Stimulated activated CD8-positive, alpha-beta memory T cell treated with anti-CD3 and anti-CD28 coated beads, Interleukin-7, amount 100 ng/mL, for 24 hours (primary cell): ENCODE data around the gene C2orf76.
A peak's percentile ranks its signal among the peaks of the same experiment; 100 is the strongest.
"Not testable (repeated sequence)": the region's sequence is repeated elsewhere in the genome, so short reads cannot be mapped to it uniquely, and the experiment has no call there.

Experiments
- DNase-seq: peaks from one replicate; pipeline ENCODE4 v3.0.0-alpha.2; 2020; ENCODE audit warnings: low read depth

C2orf76 gene

GRCh38 chr2:119377294-119377992 is 10.8 kb upstream of the C2orf76 start:
- no peak for DNase-seq

GRCh38 chr2:119376810-119377209 is 10.2 kb upstream of the C2orf76 start:
- no peak for DNase-seq

GRCh38 chr2:119376406-119376805 is 9.8 kb upstream of the C2orf76 start:
- not testable (repeated sequence) for DNase-seq

GRCh38 chr2:119373907-119374745 is 7.5 kb upstream of the C2orf76 start:
- not testable (repeated sequence) for DNase-seq

DNA sequence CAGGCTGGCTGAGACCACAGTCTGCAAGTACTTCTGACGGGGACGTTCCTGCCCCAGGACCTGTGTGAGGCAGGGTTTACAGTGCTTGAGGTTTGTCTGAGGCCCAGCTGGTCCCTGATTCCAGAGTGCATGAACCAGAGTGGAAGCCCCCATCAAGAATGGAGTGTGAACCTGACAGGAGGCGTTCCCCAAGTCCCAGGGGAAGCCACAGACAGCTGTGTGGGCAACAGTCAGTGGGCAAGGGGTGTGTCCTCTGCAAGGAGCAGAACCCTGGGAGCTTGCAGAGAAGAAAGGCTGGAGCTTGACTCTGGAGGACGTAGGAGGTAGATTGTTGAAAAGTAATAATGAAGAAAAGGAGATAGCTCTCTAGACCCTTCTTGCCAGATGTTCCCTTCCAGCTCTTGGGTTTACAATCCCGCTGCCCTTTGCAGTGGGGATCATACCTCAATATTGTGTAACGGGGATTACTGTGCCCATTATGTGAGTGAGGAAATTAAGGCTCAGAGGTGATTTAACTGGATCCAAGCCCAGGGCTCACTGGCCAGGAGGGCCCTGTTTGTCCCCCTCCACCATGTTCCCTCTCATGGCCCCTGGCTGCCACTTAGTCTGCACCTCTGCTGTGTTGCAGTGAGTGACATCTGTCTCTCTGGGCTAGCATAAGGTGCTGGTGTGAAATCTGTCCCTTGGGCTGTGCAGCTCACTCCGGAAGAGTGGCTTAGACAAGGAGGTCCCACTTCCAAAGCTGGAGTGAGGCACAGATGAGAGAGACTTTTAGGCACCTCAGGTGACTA is 6.3 kb upstream of the C2orf76 start:
- DNase-seq, result no peak

DNA sequence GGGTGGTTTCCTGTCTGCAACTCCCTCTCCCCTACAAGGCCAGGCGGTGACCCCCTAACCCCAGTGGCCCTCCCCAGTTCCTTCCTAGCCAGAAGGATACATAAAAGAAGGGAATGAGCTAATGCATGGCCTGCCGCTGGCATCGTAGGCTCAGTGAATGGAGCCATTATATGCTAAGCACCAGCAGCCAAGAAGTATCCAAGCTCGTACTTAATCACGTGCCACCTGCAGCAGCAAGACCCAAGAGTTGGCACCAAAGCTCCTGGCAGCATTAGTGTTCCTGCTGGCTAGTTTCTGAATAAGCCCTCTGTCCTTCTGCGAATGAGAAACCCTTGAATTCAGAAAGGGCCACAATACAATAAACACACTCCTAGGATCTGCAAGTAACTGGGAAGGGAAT is 4.5 kb upstream of the C2orf76 start:
- no peak for DNase-seq

DNA sequence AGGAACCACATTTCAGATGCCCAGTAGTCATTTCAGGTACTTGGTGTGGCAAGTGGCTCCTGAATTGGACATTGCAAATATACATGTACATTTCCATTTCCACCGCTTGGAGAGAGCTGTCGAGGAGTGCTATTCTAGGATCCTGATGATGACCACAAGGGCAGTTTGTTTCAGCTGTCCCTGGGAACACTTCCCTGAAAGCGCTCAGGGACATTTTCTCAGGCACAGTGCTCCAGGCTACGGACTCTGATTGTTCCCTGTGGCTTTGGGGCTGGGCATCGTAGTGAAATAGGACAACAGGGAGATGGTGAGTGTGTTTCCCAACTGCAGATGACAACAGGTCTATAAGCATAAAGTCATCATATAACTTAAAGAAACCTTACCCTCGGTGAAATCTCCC is 3.2 kb upstream of the C2orf76 start:
- DNase-seq, result no peak

- peak; percentile 13 for DNase-seq
Observed at GRCh38 chr2:119367472-119368099, 952 bp upstream of the C2orf76 start.

DNA sequence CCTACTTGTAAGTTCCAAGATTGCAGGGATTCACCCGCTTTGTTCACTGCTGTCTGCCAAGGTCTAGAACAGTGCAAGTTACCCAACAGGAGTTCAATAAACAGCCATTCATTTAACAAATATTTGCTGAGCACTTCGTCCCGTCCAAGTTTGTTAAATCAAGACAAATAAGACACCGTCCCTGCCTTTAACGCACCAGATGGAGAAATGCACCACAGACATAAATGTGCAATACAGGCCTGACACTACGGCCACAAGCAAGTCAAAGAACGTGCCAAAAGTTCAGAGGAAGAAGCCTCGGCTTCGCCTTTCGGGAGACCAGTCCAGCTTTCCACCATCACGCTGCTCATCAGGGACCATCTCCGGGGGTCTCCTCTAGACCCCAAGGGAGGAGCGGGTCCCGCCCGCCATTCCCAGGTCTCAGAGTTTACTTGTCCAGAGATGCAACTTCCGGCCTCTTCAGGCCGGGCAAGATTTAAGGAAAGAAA is 429 bp downstream of the C2orf76 start:
- no peak for DNase-seq

- no peak for DNase-seq
Observed at GRCh38 chr2:119365436-119365835, 1.2 kb downstream of the C2orf76 start.

DNA sequence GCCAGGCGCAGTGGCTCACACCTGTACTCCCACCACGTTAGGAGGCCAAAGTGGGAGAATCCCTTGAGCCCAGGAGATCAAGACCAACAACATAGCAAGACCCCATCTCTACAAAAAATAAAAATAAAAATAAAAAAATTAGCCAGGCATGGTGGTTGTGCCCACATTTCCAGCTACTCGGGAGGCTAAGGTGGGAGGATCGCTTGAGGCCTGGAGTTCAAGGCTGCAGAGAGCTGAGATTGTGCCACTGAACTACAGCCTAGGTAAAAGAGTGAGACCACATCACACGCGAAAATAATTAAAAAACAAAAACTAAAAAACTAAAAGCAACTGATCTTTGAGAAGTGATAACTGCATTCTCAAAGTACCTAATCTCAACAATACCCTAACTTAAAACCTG is 1.8 kb downstream of the C2orf76 start:
- DNase-seq, result no peak

DNA sequence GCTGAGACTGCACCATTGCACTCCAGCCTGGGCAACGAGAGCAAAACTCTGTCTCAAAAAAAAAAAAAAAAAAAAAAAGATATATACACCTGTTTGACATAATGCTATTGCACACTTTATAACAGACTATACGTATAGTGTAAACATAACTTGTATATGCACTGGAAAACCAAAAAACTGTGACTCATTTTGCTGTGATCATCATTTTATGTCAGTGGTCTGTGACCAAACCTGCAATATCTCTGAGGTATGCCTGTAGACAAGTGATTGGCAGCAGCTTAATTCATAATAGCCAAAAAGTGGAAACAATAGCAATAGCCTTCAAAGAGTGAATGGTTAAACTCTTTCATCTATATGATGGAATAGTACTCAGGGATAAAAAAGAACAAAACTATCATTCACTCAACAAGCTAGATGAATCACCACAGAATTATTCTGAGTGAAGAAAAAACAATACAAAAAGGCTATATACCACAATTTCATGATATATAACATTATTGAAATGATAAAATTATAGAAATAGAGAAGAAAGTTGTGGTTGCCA is 6.1 kb downstream of the C2orf76 start:
- DNase-seq, result no peak

DNA sequence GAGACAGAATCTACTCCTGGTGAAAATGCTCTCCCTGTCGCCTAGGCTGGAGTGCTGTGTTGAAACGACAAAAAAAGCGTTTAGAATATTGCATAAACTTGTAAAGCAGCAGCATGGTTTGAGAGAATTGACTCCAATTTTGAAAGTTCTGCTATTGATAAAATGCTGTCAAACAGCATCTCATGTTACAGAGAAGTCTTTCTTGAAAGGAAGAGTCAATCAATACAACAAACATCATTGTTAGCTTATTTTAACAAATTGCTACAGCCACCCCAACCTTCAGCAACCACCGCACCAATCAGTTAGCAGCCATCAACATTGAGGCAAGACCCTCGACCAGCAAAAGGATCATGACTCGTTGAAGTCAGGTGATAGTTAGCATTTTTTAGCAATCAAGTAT is 6.9 kb downstream of the C2orf76 start:
- no peak for DNase-seq

- DNase-seq, result no peak
Observed at GRCh38 chr2:119354860-119355259, 11.8 kb downstream of the C2orf76 start.

DNA sequence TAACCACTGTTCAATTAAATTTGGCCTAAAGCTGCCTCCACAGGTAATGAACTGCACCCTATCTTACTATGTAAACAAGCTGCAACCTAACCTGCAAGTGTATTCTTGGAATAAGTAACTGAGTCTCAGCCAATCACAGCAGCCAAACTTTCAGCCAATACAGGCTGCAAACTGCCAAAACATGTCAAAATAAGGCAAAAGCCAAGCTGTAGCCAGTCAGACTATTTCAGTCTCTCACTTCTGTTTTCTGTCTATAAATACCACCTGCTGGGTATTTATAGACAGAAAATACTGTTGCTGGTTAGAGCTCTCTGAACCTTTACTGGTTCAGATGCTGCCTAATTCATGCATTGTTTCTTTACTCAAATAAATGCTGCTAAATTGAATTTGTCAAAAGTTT is 14.3 kb downstream of the C2orf76 start:
- DNase-seq, result no peak

GRCh38 chr2:119350311-119350998 is 16.2 kb downstream of the C2orf76 start:
- no peak for DNase-seq

DNA sequence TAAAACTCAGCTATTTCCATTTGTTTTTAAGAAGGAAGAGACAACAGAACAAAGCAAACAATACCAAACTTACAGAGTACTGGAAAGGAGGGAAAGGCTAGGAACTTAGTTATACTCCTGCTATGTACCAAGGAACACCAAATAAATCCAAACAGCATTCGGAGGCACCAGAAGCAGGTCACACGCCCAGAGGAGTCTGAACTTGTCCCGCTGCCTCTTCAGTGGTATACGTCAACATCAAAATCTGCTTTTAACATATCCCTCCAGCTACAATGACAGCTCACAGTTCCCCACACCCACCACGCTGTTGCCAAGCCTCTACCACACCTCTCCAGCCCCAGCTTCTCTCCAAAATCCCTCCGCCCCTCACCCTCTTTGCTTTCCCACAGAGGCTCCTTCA is 17.3 kb downstream of the C2orf76 start:
- DNase-seq, result no peak

- no peak for DNase-seq
Observed at GRCh38 chr2:119341684-119342083, 24.9 kb downstream of the C2orf76 start.

GRCh38 chr2:119339562-119339923 is 27.1 kb downstream of the C2orf76 start:
- DNase-seq, result no peak

DNA sequence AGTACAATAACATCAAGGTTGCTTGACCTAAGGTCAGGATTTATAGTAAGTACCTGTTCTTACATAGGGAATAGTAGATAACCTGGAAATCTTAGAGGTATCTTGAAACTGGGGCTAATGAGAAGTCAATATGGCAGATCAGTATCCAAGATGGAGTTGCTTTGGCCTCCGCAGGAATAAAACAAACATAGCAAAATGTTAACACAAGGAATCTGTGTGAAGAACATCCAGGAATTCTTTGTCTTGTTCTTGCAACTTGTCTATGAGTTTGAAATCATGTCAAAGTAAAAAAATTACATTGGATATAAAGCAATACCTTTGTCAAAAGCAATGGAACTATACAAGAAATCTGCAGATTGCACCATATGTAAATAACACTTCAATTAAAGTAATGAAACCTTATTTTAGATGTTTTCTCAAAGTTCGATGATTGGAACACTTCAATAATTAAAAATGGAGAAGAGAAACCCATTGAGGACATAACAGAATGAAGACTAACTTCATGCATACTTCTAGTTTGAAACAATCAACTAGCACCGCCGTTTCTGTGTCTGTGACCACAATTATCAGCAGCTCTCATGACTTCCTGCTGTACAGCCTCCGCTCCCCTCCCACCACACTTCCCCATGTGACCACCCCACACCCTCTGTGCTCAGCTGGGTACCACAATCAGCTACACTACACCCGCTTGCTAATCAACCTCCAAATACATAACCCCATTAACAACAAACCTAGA is 27.6 kb downstream of the C2orf76 start:
- peak; percentile 6 for DNase-seq

- DNase-seq, result no peak
Observed at GRCh38 chr2:119338272-119338671, 28.4 kb downstream of the C2orf76 start.
